ENCODE measurements around the gene MAP2K3.
"Not testable (repeated sequence)": the region's sequence is repeated elsewhere in the genome, so short reads cannot be mapped to it uniquely, and the experiment has no call there.

The MAP2K3 gene

DNA sequence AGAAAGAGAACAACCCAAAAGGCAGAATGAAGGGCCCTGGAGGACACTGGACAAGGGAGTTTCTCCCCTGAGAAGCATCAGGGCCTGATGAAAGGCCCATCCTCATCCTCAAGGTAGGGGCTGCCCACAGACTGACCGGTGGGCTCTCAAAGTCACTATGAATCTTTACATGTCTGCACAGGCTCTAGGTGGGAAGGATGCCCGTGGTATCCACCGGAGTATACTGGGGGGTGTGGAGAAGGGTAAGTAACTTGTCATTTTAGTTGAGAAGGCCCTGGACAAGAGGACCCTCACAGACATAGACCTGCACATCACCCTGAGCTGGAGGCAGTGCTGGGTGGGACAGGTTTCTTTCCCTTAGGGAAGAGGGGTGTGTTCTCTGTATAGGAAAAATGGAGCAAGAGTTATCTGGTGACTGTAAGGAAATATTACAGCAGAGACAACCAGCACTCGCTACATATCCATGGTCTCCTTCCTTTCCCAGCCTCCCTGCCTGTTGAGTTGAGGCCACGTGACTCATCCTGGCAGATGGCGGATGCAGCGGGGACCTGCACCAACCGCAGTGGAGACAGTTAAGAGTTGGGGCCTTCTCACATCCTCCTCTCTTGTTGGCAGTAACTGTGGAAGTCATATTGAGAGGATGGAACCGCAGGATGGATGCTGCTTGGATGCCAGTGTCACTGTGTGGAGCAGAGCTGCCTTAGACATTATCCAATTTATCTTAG is 46.1 kb downstream of the MAP2K3 start:
- DNase-seq (ENCODE audit: low spot score), result no peak

DNA sequence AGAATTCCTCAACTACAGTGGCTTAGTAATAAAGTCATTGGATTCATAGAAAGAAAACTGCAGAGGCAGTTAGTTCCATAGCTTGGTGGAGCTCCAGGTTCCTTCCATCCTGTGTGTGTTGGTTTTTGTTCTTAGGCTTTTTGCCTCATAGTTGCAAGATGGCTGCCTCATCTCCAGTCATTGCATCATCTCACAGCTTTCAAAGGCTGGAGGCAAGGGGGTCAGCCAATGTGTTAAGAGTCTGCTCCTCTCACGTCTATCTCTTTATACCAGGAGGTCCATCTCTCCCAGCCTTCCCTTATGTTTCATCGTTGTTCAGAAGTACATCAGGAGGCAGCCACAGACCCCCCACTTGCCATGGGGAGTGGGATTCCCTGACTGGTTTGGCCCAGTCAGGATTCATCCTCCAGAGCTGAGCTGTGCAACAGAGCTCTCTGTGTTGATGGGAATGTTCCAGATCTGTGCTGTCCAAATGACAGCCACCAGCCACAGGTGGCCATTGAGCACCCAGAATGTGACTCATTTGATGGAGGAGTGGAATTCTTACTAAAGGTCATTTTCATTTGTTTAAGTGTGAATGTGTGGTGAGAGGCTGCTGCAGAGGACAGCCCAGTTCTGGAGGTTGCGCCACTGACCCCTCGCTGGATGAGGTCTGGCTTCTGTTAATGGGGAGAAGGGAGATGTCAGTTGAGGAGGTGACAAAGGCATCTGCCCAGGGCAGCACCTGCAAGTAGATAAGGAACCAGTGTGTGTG is 52.2 kb downstream of the MAP2K3 start:
- DNase-seq (ENCODE audit: low spot score), result not testable (repeated sequence)

DNA sequence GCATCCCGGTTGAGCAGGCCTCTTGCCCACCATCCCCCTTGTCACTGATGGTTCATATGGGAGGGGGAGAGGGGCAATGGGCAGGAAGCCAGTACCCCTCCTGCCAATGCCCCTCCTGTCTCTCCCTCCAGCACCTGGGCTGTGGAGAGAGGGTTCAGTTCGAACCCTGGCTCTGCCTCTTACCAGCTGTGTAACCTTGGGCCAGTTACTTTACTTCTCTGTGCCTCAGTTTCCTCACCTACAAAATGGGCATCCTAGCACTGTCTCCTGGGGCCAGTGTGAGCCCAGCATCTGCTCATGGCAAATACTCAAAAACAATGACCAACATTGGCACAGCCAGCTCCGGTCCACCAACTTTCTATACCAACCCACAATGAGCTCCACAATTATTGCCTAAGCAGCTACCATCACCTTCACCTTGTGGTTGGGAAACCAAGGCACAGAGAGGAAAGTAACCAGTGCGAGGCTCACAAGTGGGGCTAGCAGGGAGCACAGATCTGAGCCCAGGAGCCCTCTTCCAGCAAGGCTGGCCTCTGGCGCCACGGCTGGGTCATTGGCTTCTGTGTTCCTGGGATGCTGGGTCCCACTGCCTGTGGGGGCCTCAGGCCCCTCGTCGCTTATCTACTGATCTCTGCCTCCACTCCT is 53.6 kb downstream of the MAP2K3 start:
- not testable (repeated sequence) for DNase-seq (ENCODE audit: low spot score)

DNA sequence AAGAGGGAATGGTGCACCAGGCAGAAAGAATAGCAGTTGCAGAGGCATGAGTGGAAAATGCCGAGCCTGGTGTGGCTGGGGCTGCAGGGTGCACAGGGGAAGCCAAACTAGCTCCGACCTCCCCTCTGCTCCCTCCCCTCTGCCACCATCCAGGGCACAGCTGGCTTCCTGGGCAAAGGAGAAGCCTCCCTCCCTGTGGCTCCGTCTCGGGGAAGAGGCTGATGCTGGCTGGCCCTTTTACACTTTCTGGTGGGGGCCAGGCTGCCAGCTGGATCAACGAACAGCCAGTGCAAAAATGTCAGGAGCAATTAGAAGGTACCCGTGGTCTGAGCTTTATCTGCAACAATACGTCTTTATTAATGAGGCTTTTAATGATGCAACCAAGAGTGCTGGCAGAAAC is 54.5 kb downstream of the MAP2K3 start:
- no peak for DNase-seq (ENCODE audit: low spot score)

DNA sequence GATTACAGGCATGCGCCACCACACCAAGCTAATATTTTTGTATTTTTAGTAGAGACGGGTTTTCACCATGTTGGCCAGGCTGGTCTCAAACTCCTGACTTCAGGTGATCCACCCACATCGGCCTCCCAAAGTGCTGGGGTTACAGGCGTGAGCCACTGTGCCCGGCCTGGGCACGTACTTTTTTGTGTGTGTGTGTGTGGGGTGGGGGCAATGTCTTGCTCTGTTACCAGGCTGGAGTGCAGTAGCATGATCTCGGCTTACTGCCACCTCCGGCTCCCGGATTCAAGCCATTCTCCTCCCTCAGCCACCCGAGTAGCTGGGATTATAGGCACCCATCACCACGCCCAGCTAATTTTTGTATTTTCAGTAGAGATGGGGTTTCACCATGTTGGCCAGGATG is 55.1 kb downstream of the MAP2K3 start:
- DNase-seq (ENCODE audit: low spot score), result not testable (repeated sequence)

DNA sequence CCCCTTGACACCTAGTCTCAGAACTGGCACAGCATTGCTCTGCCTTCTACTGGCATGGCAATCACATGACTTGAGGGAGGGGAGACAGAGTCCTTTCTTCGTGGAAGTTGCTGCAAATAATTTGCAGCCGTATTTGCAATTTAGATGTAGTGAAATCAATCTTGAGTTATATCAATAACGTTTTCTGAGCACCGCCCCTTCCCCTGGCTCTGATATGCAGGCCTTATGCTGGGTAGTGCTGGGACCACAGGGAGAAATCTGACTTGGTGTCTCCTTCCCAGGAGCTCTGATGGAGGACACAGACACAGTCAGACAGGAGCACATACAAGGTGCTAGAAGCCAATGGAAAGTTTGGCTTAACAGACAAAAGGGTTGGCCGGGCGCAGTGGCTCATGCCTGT is 55.9 kb downstream of the MAP2K3 start:
- DNase-seq (ENCODE audit: low spot score), result not testable (repeated sequence)

DNA sequence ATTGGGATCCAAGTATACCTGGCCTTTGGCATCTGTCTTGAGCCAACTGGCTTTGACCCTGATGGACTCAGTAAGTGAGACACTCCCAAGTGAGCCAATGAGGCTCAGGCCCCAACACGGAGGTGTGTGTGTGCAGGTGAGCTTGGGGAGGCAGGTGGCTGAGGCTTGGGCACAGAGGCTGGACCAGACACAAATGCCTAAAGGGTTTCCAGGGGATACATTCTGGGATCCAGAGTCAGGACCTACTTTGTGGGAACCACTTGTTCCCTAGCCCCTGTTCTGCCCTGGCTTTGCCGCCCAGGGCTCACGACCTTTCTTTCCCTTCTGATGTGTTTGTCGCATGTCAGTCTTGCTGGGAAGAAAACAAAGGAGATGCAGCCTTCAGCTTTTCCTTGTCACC is 56.8 kb downstream of the MAP2K3 start:
- not testable (repeated sequence) for DNase-seq (ENCODE audit: low spot score)

DNA sequence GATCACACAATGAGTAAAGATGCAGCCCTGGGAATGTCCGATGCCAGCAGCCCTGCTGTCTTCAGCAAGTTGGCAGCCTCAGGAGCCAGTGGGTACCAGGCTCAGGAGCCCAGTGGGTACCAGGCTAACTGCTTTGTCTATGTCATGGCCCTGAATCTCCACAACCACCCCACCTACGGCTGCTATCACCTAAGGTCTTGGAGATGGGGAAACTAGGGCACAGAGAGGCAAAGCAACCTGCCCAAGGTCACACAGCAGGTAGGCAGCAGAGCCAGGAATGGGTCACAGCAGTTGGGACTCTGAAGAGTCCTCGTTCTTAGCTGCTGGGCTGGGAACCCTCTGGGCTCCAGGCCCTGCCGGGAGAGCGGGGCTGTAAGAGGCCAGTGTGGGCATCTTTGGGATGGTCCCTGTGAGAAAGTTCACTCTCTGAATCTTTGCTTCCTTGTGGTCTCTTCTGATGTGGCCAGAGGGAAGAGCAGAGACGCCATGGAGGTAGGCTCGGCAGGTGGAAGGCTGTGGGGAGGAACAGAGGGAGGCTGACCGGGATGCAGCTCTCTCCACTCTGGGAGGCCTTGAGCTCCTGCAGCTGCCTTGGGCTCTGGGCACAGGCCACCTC is 57.5 kb downstream of the MAP2K3 start:
- not testable (repeated sequence) for DNase-seq (ENCODE audit: low spot score)

DNA sequence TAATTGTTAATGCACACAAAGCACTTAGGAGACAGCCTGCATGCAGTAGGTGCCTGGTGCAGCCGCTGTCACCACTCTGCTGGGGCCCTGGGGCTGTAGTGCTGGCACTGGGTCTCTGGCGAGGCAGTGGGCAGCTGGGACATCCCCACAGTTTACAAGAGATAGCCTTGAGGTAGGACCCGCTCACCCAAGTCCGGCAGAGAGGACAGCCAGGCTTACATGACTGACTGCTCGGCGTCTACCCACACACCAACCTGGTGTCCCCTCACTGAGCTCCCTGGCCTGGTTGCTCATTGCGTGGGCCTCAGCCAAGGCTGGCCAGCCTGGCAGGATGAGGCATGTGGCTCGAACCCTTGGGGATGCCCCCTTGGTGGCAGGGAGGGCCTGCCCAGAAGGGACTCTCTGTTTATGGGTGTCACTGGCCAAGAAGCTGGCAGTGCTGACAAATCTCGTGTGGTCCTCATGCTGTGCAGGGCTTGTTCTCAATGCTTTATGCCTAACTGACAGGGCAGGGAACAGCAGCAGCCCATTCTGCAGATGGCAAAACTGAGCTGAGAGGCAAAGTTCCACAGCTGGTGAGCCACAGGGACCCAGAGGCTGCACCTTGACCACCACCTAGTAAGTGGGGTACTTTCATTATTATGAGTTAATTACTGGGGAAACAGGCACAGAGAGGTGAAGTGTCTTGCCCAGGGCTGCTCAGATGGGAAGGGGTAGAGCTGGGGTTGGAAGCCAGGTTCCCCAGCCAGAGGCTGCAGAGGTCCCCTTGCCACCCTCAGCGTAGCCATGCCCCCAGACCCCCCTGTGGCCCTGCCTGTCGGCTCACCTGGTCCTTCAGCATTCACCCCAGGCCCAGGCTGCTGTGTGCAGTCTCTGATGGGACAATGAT is 58.8 kb downstream of the MAP2K3 start:
- DNase-seq (ENCODE audit: low spot score), result not testable (repeated sequence)

DNA sequence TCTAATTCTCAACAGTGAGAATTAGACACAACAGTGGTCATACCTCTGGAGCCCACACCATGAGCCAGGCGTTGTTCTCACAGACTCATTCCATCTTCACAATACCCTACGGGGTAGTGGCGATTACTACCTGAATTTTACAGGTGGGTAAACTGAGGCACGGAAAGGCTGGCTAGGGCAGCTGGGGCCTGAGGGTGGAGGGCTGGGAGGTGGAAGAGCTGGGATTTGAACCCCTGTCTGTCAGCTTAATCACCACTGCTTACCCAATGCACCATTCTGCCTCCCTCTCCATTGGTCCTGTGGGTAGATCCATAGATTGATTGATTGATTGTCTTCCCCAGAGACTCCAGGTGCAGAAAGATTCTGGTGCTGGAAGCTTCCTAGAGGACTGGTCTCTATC is 60.3 kb downstream of the MAP2K3 start:
- DNase-seq (ENCODE audit: low spot score), result not testable (repeated sequence)

DNA sequence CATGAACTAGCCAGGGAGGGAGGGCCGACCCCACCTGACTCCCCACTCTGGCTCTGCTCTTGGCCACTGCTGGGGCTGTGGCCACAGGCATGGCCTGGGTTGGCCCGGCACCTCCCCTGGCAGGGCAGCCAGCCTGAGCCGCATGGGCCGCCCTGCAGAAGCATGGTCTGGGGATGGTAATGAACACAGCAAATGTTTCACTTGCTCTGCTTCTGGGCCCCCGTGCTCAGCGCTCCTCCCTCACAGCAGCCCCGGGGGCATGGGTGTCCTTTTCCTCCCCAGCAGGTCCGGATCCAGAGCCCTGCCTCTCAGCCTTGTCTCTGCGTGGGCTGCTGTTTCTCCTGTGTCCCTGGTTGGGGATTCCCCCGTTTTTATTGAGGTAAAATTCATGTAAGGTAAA is 60.7 kb downstream of the MAP2K3 start:
- no peak for DNase-seq (ENCODE audit: low spot score)

DNA sequence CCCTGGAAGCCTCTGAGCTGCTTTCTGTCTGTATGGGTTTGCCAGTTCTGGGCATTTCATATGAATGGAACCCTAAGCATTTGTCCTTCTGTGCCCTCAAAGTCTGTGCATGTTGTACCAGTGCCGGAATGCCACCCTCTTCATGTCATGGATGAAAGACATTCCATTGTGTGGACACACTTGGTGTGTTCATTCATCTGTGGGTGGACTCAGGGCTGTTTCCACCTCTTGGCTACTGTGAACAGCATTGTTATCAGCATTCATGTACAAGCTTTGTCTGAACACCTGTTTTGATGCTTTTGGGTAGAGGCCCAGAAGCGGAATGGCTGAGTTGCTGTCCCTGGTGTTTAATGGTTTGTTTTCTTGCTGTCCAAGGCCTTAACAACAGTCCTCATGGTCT is 61.6 kb downstream of the MAP2K3 start:
- not testable (repeated sequence) for DNase-seq (ENCODE audit: low spot score)

DNA sequence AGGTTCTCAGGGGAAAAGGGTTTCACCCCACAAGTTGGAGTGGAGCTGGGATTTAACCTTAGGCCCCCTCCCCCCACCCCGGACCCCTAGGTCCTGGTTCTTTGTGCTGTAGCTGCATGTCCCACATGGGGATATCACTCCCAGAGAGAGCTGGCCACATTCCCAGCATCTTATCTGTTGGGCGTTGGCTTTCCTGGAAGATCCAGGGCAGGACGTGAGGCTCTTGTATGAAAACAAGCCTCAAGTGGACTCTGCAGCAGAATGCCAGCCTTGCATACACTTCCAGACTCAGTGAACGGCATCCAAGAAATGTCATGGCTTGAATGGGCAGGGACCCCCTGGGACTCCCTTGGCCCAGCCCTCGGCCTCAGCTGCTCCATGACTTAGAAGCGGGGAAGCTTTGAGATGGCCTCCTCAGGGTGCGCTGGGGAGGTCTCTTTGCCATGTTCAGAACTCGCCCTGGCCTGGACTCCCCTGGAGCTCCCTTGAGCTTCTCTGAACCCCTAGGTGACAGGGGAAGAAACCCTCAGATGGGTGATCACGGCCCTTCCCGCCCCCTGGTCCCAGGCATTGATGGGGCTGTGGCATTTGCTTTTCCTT is 62.2 kb downstream of the MAP2K3 start:
- DNase-seq (ENCODE audit: low spot score), result not testable (repeated sequence)

DNA sequence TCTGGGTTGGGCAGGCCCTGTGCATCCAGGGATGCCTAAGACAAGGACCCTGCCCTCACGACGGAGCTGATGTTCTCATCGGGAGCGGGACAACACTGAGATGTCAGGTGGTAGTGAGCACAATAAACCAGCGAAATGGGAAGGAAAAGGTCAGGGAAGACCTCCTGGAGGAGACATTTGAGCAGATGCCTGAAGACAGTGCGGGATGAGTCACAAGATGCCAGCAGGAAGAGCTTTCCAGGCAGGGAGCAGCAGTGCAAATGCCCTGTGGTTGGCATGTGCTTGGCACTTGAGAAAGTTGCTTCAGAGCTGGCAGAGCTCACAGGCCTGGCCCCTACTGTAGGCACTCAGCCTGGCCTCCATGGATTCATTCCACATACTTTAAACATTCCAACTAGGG is 63.1 kb downstream of the MAP2K3 start:
- not testable (repeated sequence) for DNase-seq (ENCODE audit: low spot score)

DNA sequence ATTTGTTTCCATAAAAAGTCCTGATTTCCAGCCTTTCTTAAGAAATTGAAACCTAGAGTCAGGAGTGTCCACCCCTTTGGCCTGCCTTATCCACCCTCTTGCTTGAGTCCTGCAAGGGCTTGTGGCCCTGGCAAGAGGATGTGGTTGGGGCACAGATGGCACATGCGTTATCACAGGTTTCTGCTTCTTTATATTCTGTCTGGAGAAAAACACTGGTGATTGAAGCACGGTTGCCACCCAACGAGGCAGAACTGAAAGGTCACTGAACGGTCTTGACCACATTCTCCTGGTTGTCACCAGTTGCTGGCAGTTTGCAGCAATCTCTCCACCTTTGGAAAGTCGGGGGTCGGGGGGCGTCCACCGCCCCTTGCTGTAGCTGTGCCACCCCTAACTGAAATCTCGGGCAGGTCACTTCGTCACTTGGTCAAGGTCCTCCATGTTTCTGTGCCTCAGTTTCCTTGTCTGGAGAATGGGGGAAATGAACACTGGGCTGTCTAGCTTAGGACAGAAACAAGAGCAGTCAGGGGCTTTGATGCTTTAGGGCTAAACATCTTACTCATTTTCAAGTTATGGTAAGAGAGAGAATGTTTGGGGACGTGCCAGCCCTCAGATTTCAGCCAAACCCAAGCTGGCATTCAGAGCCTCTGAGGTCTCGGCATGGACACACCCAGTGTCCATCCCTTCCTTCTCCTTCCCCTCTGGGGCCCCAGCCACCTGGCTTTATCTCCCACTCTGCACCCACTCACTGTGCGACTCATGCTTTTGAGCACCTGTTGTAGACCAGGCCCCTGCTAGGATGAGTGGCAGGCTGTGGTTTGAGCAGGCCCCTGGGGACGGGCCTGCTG is 63.8 kb downstream of the MAP2K3 start:
- not testable (repeated sequence) for DNase-seq (ENCODE audit: low spot score)

DNA sequence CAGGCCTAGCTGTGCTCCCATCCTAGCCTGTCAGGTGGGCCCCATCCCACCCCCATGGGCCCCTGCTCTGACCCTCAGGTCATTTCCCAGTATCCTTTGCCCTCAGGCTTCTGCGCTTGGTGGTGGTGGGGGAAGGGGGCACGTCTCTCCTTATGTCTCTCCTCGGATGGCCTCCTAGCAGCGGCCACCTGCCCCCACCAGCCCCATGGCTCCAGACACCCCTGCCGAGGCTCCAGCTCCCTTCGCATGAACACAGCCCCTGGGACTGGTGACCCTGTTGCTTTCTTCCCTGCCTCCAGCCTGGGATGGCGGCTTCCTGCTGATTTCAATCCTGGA is 64.4 kb downstream of the MAP2K3 start:
- not testable (repeated sequence) for DNase-seq (ENCODE audit: low spot score)

DNA sequence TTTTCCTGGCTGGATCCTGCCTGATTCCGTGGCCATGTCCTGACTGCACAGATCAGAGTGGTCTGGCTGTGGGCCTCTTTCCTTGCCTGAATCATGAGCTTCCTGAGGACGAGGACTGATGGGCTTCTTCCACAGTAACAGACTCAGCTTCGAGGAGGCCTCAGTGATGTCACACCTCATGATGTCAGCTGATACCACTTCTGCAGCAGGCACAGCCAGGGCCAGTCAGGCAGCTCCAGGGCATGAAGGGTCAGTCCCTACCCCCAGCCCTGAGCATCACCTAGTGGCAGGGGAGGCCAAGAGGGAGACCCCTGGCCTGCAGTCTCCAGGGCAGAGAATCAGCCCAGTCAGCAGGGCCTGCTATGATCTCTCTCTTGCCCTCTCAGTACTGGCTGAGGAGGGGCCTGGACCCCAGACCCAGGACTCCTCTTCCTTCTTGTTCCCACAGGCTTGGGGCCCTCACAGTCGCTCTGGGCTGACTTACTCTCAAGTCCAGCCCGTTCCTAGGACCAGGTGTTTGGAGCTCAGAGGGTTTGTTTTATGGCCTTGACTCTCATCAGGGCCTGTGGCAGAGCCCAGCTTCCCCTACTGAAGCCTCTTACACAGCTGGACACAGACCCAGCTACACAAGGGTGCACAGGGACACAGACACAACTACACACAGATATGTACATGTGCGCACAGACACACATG is 65.0 kb downstream of the MAP2K3 start:
- DNase-seq (ENCODE audit: low spot score), result not testable (repeated sequence)

DNA sequence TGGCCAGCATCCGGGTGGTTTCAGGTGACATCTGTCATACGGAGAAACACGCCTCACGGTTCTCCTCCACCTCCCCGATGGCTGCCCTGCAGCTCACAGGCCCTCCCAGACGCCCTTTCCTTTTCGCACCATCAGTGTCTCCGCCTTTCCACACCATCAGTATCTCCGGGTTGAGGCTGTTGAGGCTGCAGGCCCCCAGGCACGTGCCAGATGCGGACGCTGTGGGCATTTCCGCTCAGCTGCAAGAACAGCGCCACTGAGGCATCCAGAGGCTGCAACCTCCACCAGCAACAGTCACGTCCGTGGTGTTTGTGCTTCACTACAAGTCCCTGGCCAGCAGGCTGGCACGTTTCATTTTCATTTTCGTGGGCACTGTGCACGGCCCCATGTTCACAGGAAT is 66.0 kb downstream of the MAP2K3 start:
- not testable (repeated sequence) for DNase-seq (ENCODE audit: low spot score)

DNA sequence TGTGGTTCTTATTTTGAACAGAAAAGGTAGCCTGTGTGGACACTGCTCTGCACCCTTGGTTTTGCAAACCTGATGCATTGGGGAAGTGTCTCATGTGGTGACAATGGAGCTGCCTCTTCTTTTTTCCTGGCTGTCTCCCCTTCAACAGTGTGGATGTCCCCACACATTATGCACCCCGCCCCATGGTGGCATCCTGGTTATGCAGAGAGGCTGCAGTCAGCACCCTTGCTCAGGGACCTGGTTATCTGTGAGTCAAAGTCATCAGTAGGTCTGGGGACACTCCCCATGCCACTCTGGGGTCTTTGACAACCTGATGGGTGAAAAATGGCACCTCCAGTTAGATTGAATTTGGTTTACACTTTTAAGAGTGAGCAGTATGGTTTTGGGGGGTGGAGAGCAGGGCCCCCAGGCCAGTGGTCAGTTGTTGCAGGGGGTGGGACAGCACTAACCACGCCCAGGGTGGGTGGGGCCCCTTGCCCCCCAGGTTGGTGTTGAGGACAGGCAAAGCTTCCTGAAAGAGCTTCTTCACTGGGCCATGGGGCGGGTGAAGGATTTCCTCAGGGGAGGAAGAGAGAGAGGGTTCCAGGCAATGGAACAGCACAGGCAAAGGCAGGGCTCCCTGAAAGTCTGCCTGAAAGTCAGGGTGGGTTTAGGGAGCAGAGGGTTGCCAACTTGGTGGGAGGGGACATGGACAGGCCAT is 67.0 kb downstream of the MAP2K3 start:
- no peak for DNase-seq (ENCODE audit: low spot score)
